Osteoblast (primary cell): ENCODE results near the gene COA4. TPM values are rescaled to one million over a fixed set of nuclear protein-coding genes. Genes with fewer than 3 reads are reported as not detected.

Experiments
- DNase-seq: peaks from one replicate; pipeline ENCODE4 v3.0.0; 2011; ENCODE audit warnings: low spot score, mixed read lengths; ENCODE audit not compliant: insufficient read length; ENCODE audit errors: missing footprints
- H2AFZ ChIP-seq: 2 replicates; pipeline ENCODE4 v1.6.0; 2011; ENCODE audit warnings: mild to moderate bottlenecking, low read length
- H3K27ac ChIP-seq: 2 replicates; pipeline ENCODE4 v1.5.1; 2011; ENCODE audit warnings: mild to moderate bottlenecking, low read depth, low read length, moderate library complexity
- H3K27me3 ChIP-seq: 2 replicates; pipeline ENCODE4 v1.6.0; 2012; ENCODE audit warnings: mild to moderate bottlenecking, control low read depth, inconsistent platforms, low read length, moderate library complexity; ENCODE audit not compliant: insufficient read depth
- H3K36me3 ChIP-seq: 2 replicates; pipeline ENCODE4 v1.5.1; 2011; ENCODE audit warnings: mild to moderate bottlenecking, low read length, control low read depth, moderate library complexity; ENCODE audit not compliant: insufficient read depth
- H3K4me1 ChIP-seq: 2 replicates; pipeline ENCODE4 v1.5.1; 2011; ENCODE audit warnings: mild to moderate bottlenecking, low read length, control low read depth, moderate library complexity; ENCODE audit not compliant: insufficient read depth
- H3K4me2 ChIP-seq: 2 replicates; pipeline ENCODE4 v1.6.0; 2011; ENCODE audit warnings: mild to moderate bottlenecking, low read length; ENCODE audit not compliant: insufficient read depth
- H3K4me3 ChIP-seq: fragments of 200-600 bp; sonication (generic); 3 replicates; pipeline ENCODE4 v1.5.1; 2012; ENCODE audit warnings: mild to moderate bottlenecking, low read length, inconsistent platforms; ENCODE audit not compliant: insufficient read depth
- H3K79me2 ChIP-seq: 2 replicates; pipeline ENCODE4 v1.6.0; 2012; ENCODE audit warnings: mild to moderate bottlenecking, low read length, control low read depth, inconsistent platforms; ENCODE audit not compliant: insufficient read depth
- H3K9me3 ChIP-seq: 2 replicates; pipeline ENCODE4 v1.5.1; 2011; ENCODE audit warnings: low read depth, low read length, control low read depth
- H4K20me1 ChIP-seq: 2 replicates; pipeline ENCODE4 v1.6.0; 2012; ENCODE audit warnings: mild to moderate bottlenecking, low read length, control low read depth; ENCODE audit not compliant: insufficient read depth
- total RNA-seq: library from RNA; depleted of rRNA; stranded (reverse); fragments of >200 nt; gene quantifications from 2 replicates; pipeline ENCODE4 v1.2.3, GENCODE V29; 2012
- TF ChIP-seq, protein P1 (sequence below): IDR thresholded peaks from 2 replicates; pipeline ENCODE4 v1.5.1; 2011; ENCODE audit warnings: mild to moderate bottlenecking, low read depth, low read length, moderate library complexity; ENCODE audit errors: extremely low read depth

Gene COA4
- total RNA-seq, 1 donor: 45.2 TPM

GRCh38 chr11:73833067-73833466 lies 43.6 kb downstream of the COA4 start:
- no peak overlapping the region for H3K27ac ChIP-seq
- peaks cover under 1% of the 10 kb centered on the region for H3K4me1 ChIP-seq
- TF ChIP-seq, protein P1, sequence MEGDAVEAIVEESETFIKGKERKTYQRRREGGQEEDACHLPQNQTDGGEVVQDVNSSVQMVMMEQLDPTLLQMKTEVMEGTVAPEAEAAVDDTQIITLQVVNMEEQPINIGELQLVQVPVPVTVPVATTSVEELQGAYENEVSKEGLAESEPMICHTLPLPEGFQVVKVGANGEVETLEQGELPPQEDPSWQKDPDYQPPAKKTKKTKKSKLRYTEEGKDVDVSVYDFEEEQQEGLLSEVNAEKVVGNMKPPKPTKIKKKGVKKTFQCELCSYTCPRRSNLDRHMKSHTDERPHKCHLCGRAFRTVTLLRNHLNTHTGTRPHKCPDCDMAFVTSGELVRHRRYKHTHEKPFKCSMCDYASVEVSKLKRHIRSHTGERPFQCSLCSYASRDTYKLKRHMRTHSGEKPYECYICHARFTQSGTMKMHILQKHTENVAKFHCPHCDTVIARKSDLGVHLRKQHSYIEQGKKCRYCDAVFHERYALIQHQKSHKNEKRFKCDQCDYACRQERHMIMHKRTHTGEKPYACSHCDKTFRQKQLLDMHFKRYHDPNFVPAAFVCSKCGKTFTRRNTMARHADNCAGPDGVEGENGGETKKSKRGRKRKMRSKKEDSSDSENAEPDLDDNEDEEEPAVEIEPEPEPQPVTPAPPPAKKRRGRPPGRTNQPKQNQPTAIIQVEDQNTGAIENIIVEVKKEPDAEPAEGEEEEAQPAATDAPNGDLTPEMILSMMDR: no peak
- H3K4me2 ChIP-seq: no peak overlapping the region
- H2AFZ ChIP-seq: no peak overlapping the region
- no peaks in the 10 kb centered on the region for H3K36me3 ChIP-seq
- no peaks in the 10 kb centered on the region for H3K27me3 ChIP-seq
- no peaks in the 10 kb centered on the region for H3K9me3 ChIP-seq
- H4K20me1 ChIP-seq: no peaks in the 10 kb centered on the region
- no peaks in the 10 kb centered on the region for H3K79me2 ChIP-seq
- no peak for DNase-seq
- no peak overlapping the region for H3K4me3 ChIP-seq

DNA sequence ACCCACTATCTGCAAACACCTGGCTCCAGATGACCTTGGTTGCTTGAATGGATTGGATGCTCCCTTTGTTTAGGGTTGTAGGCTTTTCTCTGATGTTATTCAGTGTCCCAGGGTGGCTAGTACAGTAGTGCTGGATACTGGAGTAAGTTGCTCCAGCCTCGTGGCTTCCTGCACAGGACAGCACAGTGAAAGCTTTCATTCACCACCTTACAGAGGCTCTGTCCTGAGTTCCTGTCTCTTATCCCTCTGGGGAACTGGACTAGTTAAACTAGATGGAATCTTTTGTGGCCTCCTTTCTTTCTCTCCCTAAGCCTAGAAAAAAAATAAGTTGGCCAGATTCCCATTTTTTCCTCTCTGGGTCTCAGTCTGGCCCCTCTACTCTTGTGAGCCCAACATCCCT lies 46.4 kb downstream of the COA4 start:
- Histone ChIP-seq H3K4me2 (no peak overlapping the region), H2AFZ (no peak overlapping the region), H3K4me3 (no peak overlapping the region), H3K9me3 (no peaks in the 10 kb centered on the region), H4K20me1 (no peaks in the 10 kb centered on the region), H3K36me3 (no peaks in the 10 kb centered on the region), H3K4me1 (no peaks in the 10 kb centered on the region), H3K79me2 (no peaks in the 10 kb centered on the region), H3K27ac (no peak overlapping the region), H3K27me3 (no peaks in the 10 kb centered on the region)
- DNase-seq: no peak
- TF ChIP-seq, protein P1: no peak

Other genes starting within 250 kb of the COA4 start
- gene PLEKHB1, start 230.3 kb downstream of the COA4 start, total RNA-seq: 0.36 and 1.8 TPM in 2 replicates
- gene RAB6A, start 115.8 kb downstream of the COA4 start, total RNA-seq: 145 and 157 TPM in 2 replicates
- 14.5 and 19.7 TPM in 2 replicates for gene MRPL48, start 89.0 kb downstream of the COA4 start, total RNA-seq
- 5.4 and 9.1 TPM in 2 replicates for gene PAAF1, start 153 bp upstream of the COA4 start, total RNA-seq
- not detected in 2 replicates for gene DNAJB13, start 74.2 kb upstream of the COA4 start, total RNA-seq
- under 0.01 and 0.59 TPM in 2 replicates for gene UCP2, start 106.0 kb upstream of the COA4 start, total RNA-seq
- under 0.01 and 0.59 TPM in 2 replicates for gene UCP3, start 132.2 kb upstream of the COA4 start, total RNA-seq